ENCODE measurements around the gene ZNF57. TPM values are rescaled to one million over a fixed set of nuclear protein-coding genes. Genes with fewer than 3 reads are reported as not detected.

The ZNF57 gene
- total and polyA plus RNA-seq, 9 of the 15 experiments (the other 6 are each of a cell fraction or from before 2014, with no cell fraction given) = 3.9 to 13.5 (median 7.8) TPM

DNA sequence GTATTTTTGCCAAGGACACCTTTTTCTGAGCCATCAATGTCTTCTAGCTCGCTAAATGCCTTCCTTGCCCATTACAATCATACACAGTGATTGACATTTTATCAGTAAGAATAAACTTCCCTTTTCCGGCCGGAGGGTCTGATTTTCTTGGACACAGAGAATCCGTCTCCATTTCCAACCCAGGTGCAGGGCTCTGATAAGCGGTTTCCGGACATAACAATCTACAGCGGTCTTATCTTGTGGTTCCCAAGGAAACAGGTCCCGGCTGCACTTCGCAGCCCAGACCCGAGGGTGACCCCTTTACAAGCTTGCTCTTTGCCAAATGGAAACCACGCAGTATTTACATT, 49.2 kb downstream of the ZNF57 start (continued):
- TF ChIP-seq, protein P1, sequence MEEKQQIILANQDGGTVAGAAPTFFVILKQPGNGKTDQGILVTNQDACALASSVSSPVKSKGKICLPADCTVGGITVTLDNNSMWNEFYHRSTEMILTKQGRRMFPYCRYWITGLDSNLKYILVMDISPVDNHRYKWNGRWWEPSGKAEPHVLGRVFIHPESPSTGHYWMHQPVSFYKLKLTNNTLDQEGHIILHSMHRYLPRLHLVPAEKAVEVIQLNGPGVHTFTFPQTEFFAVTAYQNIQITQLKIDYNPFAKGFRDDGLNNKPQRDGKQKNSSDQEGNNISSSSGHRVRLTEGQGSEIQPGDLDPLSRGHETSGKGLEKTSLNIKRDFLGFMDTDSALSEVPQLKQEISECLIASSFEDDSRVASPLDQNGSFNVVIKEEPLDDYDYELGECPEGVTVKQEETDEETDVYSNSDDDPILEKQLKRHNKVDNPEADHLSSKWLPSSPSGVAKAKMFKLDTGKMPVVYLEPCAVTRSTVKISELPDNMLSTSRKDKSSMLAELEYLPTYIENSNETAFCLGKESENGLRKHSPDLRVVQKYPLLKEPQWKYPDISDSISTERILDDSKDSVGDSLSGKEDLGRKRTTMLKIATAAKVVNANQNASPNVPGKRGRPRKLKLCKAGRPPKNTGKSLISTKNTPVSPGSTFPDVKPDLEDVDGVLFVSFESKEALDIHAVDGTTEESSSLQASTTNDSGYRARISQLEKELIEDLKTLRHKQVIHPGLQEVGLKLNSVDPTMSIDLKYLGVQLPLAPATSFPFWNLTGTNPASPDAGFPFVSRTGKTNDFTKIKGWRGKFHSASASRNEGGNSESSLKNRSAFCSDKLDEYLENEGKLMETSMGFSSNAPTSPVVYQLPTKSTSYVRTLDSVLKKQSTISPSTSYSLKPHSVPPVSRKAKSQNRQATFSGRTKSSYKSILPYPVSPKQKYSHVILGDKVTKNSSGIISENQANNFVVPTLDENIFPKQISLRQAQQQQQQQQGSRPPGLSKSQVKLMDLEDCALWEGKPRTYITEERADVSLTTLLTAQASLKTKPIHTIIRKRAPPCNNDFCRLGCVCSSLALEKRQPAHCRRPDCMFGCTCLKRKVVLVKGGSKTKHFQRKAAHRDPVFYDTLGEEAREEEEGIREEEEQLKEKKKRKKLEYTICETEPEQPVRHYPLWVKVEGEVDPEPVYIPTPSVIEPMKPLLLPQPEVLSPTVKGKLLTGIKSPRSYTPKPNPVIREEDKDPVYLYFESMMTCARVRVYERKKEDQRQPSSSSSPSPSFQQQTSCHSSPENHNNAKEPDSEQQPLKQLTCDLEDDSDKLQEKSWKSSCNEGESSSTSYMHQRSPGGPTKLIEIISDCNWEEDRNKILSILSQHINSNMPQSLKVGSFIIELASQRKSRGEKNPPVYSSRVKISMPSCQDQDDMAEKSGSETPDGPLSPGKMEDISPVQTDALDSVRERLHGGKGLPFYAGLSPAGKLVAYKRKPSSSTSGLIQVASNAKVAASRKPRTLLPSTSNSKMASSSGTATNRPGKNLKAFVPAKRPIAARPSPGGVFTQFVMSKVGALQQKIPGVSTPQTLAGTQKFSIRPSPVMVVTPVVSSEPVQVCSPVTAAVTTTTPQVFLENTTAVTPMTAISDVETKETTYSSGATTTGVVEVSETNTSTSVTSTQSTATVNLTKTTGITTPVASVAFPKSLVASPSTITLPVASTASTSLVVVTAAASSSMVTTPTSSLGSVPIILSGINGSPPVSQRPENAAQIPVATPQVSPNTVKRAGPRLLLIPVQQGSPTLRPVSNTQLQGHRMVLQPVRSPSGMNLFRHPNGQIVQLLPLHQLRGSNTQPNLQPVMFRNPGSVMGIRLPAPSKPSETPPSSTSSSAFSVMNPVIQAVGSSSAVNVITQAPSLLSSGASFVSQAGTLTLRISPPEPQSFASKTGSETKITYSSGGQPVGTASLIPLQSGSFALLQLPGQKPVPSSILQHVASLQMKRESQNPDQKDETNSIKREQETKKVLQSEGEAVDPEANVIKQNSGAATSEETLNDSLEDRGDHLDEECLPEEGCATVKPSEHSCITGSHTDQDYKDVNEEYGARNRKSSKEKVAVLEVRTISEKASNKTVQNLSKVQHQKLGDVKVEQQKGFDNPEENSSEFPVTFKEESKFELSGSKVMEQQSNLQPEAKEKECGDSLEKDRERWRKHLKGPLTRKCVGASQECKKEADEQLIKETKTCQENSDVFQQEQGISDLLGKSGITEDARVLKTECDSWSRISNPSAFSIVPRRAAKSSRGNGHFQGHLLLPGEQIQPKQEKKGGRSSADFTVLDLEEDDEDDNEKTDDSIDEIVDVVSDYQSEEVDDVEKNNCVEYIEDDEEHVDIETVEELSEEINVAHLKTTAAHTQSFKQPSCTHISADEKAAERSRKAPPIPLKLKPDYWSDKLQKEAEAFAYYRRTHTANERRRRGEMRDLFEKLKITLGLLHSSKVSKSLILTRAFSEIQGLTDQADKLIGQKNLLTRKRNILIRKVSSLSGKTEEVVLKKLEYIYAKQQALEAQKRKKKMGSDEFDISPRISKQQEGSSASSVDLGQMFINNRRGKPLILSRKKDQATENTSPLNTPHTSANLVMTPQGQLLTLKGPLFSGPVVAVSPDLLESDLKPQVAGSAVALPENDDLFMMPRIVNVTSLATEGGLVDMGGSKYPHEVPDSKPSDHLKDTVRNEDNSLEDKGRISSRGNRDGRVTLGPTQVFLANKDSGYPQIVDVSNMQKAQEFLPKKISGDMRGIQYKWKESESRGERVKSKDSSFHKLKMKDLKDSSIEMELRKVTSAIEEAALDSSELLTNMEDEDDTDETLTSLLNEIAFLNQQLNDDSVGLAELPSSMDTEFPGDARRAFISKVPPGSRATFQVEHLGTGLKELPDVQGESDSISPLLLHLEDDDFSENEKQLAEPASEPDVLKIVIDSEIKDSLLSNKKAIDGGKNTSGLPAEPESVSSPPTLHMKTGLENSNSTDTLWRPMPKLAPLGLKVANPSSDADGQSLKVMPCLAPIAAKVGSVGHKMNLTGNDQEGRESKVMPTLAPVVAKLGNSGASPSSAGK (IDR thresholded peaks at IDR 0.05) = no peak; the same call in 1 of the 2 replicates
- TF ChIP-seq ZNF175 (CRISPR knock-in tag; IDR thresholded peaks at IDR 0.05; ENCODE audit: low read depth) = peak; percentile 85
- TF ChIP-seq U2AF2 (optimal IDR thresholded peaks at IDR 0.05; ENCODE audit: low read depth, low read length) = no peak
- TF ChIP-seq ZNF253 (CRISPR knock-in tag; conservative IDR thresholded peaks at IDR 0.05) = no peak
- TF ChIP-seq MAFK (IDR thresholded peaks at IDR 0.05; ENCODE audit: low read length) = no peak
- no peak for TF ChIP-seq MAFG (tag; conservative IDR thresholded peaks at IDR 0.05)
- TF ChIP-seq ZNF444 (CRISPR knock-in tag; IDR thresholded peaks at IDR 0.05) = no peak
- TF ChIP-seq, protein P2, sequence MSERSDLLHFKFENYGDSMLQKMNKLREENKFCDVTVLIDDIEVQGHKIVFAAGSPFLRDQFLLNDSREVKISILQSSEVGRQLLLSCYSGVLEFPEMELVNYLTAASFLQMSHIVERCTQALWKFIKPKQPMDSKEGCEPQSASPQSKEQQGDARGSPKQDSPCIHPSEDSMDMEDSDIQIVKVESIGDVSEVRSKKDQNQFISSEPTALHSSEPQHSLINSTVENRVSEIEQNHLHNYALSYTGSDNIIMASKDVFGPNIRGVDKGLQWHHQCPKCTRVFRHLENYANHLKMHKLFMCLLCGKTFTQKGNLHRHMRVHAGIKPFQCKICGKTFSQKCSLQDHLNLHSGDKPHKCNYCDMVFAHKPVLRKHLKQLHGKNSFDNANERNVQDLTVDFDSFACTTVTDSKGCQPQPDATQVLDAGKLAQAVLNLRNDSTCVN (CRISPR knock-in tag; IDR thresholded peaks at IDR 0.05) = no peak
- TF ChIP-seq SMARCC2 (IDR thresholded peaks at IDR 0.05; ENCODE audit: low read depth) = peak; percentile 96
- TF ChIP-seq, protein P3, sequence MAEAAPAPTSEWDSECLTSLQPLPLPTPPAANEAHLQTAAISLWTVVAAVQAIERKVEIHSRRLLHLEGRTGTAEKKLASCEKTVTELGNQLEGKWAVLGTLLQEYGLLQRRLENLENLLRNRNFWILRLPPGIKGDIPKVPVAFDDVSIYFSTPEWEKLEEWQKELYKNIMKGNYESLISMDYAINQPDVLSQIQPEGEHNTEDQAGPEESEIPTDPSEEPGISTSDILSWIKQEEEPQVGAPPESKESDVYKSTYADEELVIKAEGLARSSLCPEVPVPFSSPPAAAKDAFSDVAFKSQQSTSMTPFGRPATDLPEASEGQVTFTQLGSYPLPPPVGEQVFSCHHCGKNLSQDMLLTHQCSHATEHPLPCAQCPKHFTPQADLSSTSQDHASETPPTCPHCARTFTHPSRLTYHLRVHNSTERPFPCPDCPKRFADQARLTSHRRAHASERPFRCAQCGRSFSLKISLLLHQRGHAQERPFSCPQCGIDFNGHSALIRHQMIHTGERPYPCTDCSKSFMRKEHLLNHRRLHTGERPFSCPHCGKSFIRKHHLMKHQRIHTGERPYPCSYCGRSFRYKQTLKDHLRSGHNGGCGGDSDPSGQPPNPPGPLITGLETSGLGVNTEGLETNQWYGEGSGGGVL (CRISPR knock-in tag; IDR thresholded peaks at IDR 0.05) = no peak
- no peak for TF ChIP-seq BDP1 (IDR thresholded peaks at IDR 0.05; ENCODE audit: insufficient read depth, insufficient read length)
- no peak for TF ChIP-seq SLC30A9 (CRISPR knock-in tag; IDR thresholded peaks at IDR 0.05)
- TF ChIP-seq ZNF436 (CRISPR knock-in tag; IDR thresholded peaks at IDR 0.05) = no peak
- TF ChIP-seq KLF6 (CRISPR knock-in tag; IDR thresholded peaks at IDR 0.05; ENCODE audit: borderline replicate concordance) = no peak
- TF ChIP-seq TAL1 (IDR thresholded peaks at IDR 0.05) = peak; percentile 98

All from K562 (cell line).